Left renal cortex interstitium (tissue), 4 donors: ENCODE data around the gene REV3L. TPM values are rescaled to one million over a fixed set of nuclear protein-coding genes. Genes with fewer than 3 reads are reported as not detected.

Experiments
- DNase-seq, 4 donors: peaks; one replicate each; pipeline ENCODE4 v3.0.0-alpha.2; 2013; ENCODE audit warnings: low read depth in 4 of 4, low spot score in 2 of 4, missing footprints in 1 of 4
- polyA plus RNA-seq, 4 donors: library from polyadenylated mRNA; unstranded; fragments of 120-200 nt; gene quantifications; one replicate each; pipeline ENCODE4 v1.2.1, GENCODE V29; 2013; ENCODE audit not compliant: insufficient read length in 4 of 4

Gene REV3L
- polyA plus RNA-seq, 4 donors = 40.0 to 44.9 (median 42.9) TPM

GRCh38 chr6:111382476-111383294, 100.3 kb downstream of the REV3L start:
- DNase-seq = no peak

GRCh38 chr6:111381728-111382127, 101.3 kb downstream of the REV3L start:
- DNase-seq = no peak

GRCh38 chr6:111381123-111381522, 101.9 kb downstream of the REV3L start:
- no peak for DNase-seq

GRCh38 chr6:111379831-111380230, 103.2 kb downstream of the REV3L start:
- no peak for DNase-seq

GRCh38 chr6:111379302-111379701, 103.7 kb downstream of the REV3L start:
- DNase-seq = no peak

GRCh38 chr6:111377558-111378120, 105.4 kb downstream of the REV3L start:
- DNase-seq = no peak

- no peak for DNase-seq
Observed at GRCh38 chr6:111367393-111368088, 115.5 kb downstream of the REV3L start.

GRCh38 chr6:111361648-111362047, 121.4 kb downstream of the REV3L start:
- peak in 2 of 4 donors; percentile 1 to 37 for DNase-seq

- DNase-seq = no peak
Observed at GRCh38 chr6:111358454-111358853, 124.6 kb downstream of the REV3L start.

GRCh38 chr6:111357705-111358104, 125.3 kb downstream of the REV3L start:
- no peak for DNase-seq

GRCh38 chr6:111356551-111356950, 126.5 kb downstream of the REV3L start:
- no peak for DNase-seq

- no peak for DNase-seq
Observed at GRCh38 chr6:111354758-111355555, 128.1 kb downstream of the REV3L start.

- DNase-seq = no peak
Observed at GRCh38 chr6:111353912-111354462, 129.0 kb downstream of the REV3L start.

GRCh38 chr6:111347589-111347988, 135.4 kb downstream of the REV3L start:
- DNase-seq = no peak

- DNase-seq = no peak
Observed at GRCh38 chr6:111342913-111343312, 140.1 kb downstream of the REV3L start.

- no peak for DNase-seq
Observed at GRCh38 chr6:111339294-111339693, 143.7 kb downstream of the REV3L start.

- no peak for DNase-seq
Observed at GRCh38 chr6:111338843-111339242, 144.2 kb downstream of the REV3L start.

- no peak for DNase-seq
Observed at GRCh38 chr6:111337829-111338236, 145.2 kb downstream of the REV3L start.

GRCh38 chr6:111329882-111330633, 153.0 kb downstream of the REV3L start:
- no peak for DNase-seq

GRCh38 chr6:111326563-111326962, 156.5 kb downstream of the REV3L start:
- no peak for DNase-seq
